ENCODE data around the gene STX18.
A peak's percentile ranks its signal among the peaks of the same experiment; 100 is the strongest.
"Not testable (repeated sequence)": the region's sequence is repeated elsewhere in the genome, so short reads cannot be mapped to it uniquely, and the experiment has no call there.

The STX18 gene

GRCh38 chr4:4514786-4515185 lies 27.1 kb downstream of the STX18 start:
- ChIA-PET POLR2A (no interaction called here), CTCF (no interaction called here)
- no peak for DNase-seq
- no peak overlapping the region for H3K4me3 ChIP-seq (ENCODE audit: control insufficient read depth in 1 of 7, extremely low read depth in 1 of 7, insufficient read depth in 4 of 7, low read depth in 2 of 7, low read length in 6 of 7)
- peaks cover 0 to 2% (median 0%) of the 10 kb centered on the region in 5 experiments for H3K27me3 ChIP-seq (replicated peaks in 2 of 5; ENCODE audit: control insufficient read depth in 4 of 5, insufficient read depth in 5 of 5, low read length in 4 of 5)
- no peaks in the 10 kb centered on the region for H3K9me3 ChIP-seq (ENCODE audit: control extremely low read depth in 1 of 5, control insufficient read depth in 4 of 5, insufficient read depth in 2 of 5, low read depth in 1 of 5, low read length in 4 of 5)
- peaks cover 0 to 2% (median 0%) of the 10 kb centered on the region in 4 experiments for H3K36me3 ChIP-seq (ENCODE audit: control insufficient read depth in 4 of 4, insufficient read depth in 4 of 4, low read length in 3 of 4)
- no peak overlapping the region for H3K27ac ChIP-seq (ENCODE audit: insufficient read depth in 1 of 2, low read depth in 1 of 2, low read length in 2 of 2, poor library complexity in 1 of 2, severe bottlenecking in 2 of 2)
- H3K4me1 ChIP-seq (ENCODE audit: control extremely low read depth in 1 of 4, control insufficient read depth in 4 of 4, insufficient read depth in 4 of 4, low read length in 3 of 4) = peaks cover 0 to 3% (median 0%) of the 10 kb centered on the region in 4 experiments

- ChIA-PET POLR2A (interaction anchor here (0.6 kb wide), 1 partner anchor 464 kb away, joined by 3 read pairs; no protein-coding TSS in a partner anchor), CTCF (interaction anchor here (1.2 to 1.8 kb wide), 6 partner anchors 8 to 64 kb away, joined by 3 to 6 read pairs (median 4); no protein-coding TSS in a partner anchor)
- H3K4me3 ChIP-seq (ENCODE audit: control insufficient read depth in 1 of 7, extremely low read depth in 1 of 7, insufficient read depth in 4 of 7, low read depth in 2 of 7, low read length in 6 of 7) = no peak overlapping the region
- H3K27me3 ChIP-seq (replicated peaks in 2 of 5; ENCODE audit: control insufficient read depth in 4 of 5, insufficient read depth in 5 of 5, low read length in 4 of 5) = no peaks in the 10 kb centered on the region
- WGBS (ENCODE audit: insufficient coverage) = no CpG with 5 or more reads among the region's 1 CpG
- DNase-seq = no peak
- H3K9me3 ChIP-seq (ENCODE audit: control extremely low read depth in 1 of 5, control insufficient read depth in 4 of 5, insufficient read depth in 2 of 5, low read depth in 1 of 5, low read length in 4 of 5) = no peaks in the 10 kb centered on the region
- peaks cover 0 to 2% (median 0%) of the 10 kb centered on the region in 4 experiments for H3K36me3 ChIP-seq (ENCODE audit: control insufficient read depth in 4 of 4, insufficient read depth in 4 of 4, low read length in 3 of 4)
- peaks cover 0 to 3% (median 0%) of the 10 kb centered on the region in 4 experiments for H3K4me1 ChIP-seq (ENCODE audit: control extremely low read depth in 1 of 4, control insufficient read depth in 4 of 4, insufficient read depth in 4 of 4, low read length in 3 of 4)
- no peak overlapping the region for H3K27ac ChIP-seq (ENCODE audit: insufficient read depth in 1 of 2, low read depth in 1 of 2, low read length in 2 of 2, poor library complexity in 1 of 2, severe bottlenecking in 2 of 2)
Measured at GRCh38 chr4:4512282-4512681, 29.6 kb downstream of the STX18 start.

GRCh38 chr4:4510641-4511040 lies 31.2 kb downstream of the STX18 start:
- not testable (repeated sequence) for H3K27ac ChIP-seq (ENCODE audit: insufficient read depth in 1 of 2, low read depth in 1 of 2, low read length in 2 of 2, poor library complexity in 1 of 2, severe bottlenecking in 2 of 2); DNase-seq; H3K4me1 ChIP-seq (ENCODE audit: control extremely low read depth in 1 of 4, control insufficient read depth in 4 of 4, insufficient read depth in 4 of 4, low read length in 3 of 4); H3K36me3 ChIP-seq (ENCODE audit: control insufficient read depth in 4 of 4, insufficient read depth in 4 of 4, low read length in 3 of 4); H3K4me3 ChIP-seq (ENCODE audit: control insufficient read depth in 1 of 7, extremely low read depth in 1 of 7, insufficient read depth in 4 of 7, low read depth in 2 of 7, low read length in 6 of 7); H3K27me3 ChIP-seq (replicated peaks in 2 of 5; ENCODE audit: control insufficient read depth in 4 of 5, insufficient read depth in 5 of 5, low read length in 4 of 5); H3K9me3 ChIP-seq (ENCODE audit: control extremely low read depth in 1 of 5, control insufficient read depth in 4 of 5, insufficient read depth in 2 of 5, low read depth in 1 of 5, low read length in 4 of 5)
- POLR2A ChIA-PET = interaction anchor here (0.6 kb wide), 1 partner anchor 342 kb away, joined by 3 read pairs; no protein-coding TSS in a partner anchor
- WGBS (ENCODE audit: insufficient coverage) = 100% methylated on average over 1 of the region's 3 CpGs
- CTCF ChIA-PET = interaction anchor here (1.5 to 1.8 kb wide), 2 partner anchors 10 to 22 kb away, joined by 3 to 4 read pairs; no protein-coding TSS in a partner anchor

- DNase-seq = no peak
- ChIA-PET POLR2A (no interaction called here), CTCF (no interaction called here)
- H3K4me3 ChIP-seq (ENCODE audit: control insufficient read depth in 1 of 7, extremely low read depth in 1 of 7, insufficient read depth in 4 of 7, low read depth in 2 of 7, low read length in 6 of 7) = no peak overlapping the region
- no peaks in the 10 kb centered on the region for H3K9me3 ChIP-seq (ENCODE audit: control extremely low read depth in 1 of 5, control insufficient read depth in 4 of 5, insufficient read depth in 2 of 5, low read depth in 1 of 5, low read length in 4 of 5)
- H3K27me3 ChIP-seq (replicated peaks in 2 of 5; ENCODE audit: control insufficient read depth in 4 of 5, insufficient read depth in 5 of 5, low read length in 4 of 5) = no peaks in the 10 kb centered on the region
- 100% methylated on average over 1 of the region's 2 CpGs for WGBS (ENCODE audit: insufficient coverage)
- peaks cover 0 to 2% (median 0%) of the 10 kb centered on the region in 4 experiments for H3K36me3 ChIP-seq (ENCODE audit: control insufficient read depth in 4 of 4, insufficient read depth in 4 of 4, low read length in 3 of 4)
- H3K4me1 ChIP-seq (ENCODE audit: control extremely low read depth in 1 of 4, control insufficient read depth in 4 of 4, insufficient read depth in 4 of 4, low read length in 3 of 4) = no peaks in the 10 kb centered on the region
- no peak overlapping the region for H3K27ac ChIP-seq (ENCODE audit: insufficient read depth in 1 of 2, low read depth in 1 of 2, low read length in 2 of 2, poor library complexity in 1 of 2, severe bottlenecking in 2 of 2)
Measured at GRCh38 chr4:4509521-4509920, 32.3 kb downstream of the STX18 start.

GRCh38 chr4:4507923-4508322 lies 33.9 kb downstream of the STX18 start:
- Histone ChIP-seq H3K36me3 (ENCODE audit: control insufficient read depth in 4 of 4, insufficient read depth in 4 of 4, low read length in 3 of 4) (peaks cover 0 to 2% (median 0%) of the 10 kb centered on the region in 4 experiments), H3K9me3 (ENCODE audit: control extremely low read depth in 1 of 5, control insufficient read depth in 4 of 5, insufficient read depth in 2 of 5, low read depth in 1 of 5, low read length in 4 of 5) (no peaks in the 10 kb centered on the region), H3K27me3 (replicated peaks in 2 of 5; ENCODE audit: control insufficient read depth in 4 of 5, insufficient read depth in 5 of 5, low read length in 4 of 5) (no peaks in the 10 kb centered on the region), H3K4me3 (ENCODE audit: control insufficient read depth in 1 of 7, extremely low read depth in 1 of 7, insufficient read depth in 4 of 7, low read depth in 2 of 7, low read length in 6 of 7) (no peak overlapping the region), H3K4me1 (ENCODE audit: control extremely low read depth in 1 of 4, control insufficient read depth in 4 of 4, insufficient read depth in 4 of 4, low read length in 3 of 4) (peaks cover 0 to 2% (median 1%) of the 10 kb centered on the region in 4 experiments), H3K27ac (ENCODE audit: insufficient read depth in 1 of 2, low read depth in 1 of 2, low read length in 2 of 2, poor library complexity in 1 of 2, severe bottlenecking in 2 of 2) (no peak overlapping the region)
- DNase-seq = peak in 2 of 3 donors; percentile 6 to 16
- ChIA-PET POLR2A (no interaction called here), CTCF (interaction anchor here (0.9 to 1.5 kb wide), 5 partner anchors 11 to 37 kb away, joined by 3 to 4 read pairs (median 3); no protein-coding TSS in a partner anchor)
- no CpG with 5 or more reads among the region's 4 CpGs for WGBS (ENCODE audit: insufficient coverage)

GRCh38 chr4:4507403-4507802 lies 34.4 kb downstream of the STX18 start:
- H3K27ac ChIP-seq (ENCODE audit: insufficient read depth in 1 of 2, low read depth in 1 of 2, low read length in 2 of 2, poor library complexity in 1 of 2, severe bottlenecking in 2 of 2) = no peak overlapping the region
- ChIA-PET POLR2A (no interaction called here), CTCF (interaction anchor here (0.9 to 1.5 kb wide), 5 partner anchors 10 to 38 kb away, joined by 3 to 4 read pairs (median 3); no protein-coding TSS in a partner anchor)
- DNase-seq = no peak
- H3K4me1 ChIP-seq (ENCODE audit: control extremely low read depth in 1 of 4, control insufficient read depth in 4 of 4, insufficient read depth in 4 of 4, low read length in 3 of 4) = peaks cover 0 to 7% (median 5%) of the 10 kb centered on the region in 4 experiments
- no peaks in the 10 kb centered on the region for H3K9me3 ChIP-seq (ENCODE audit: control extremely low read depth in 1 of 5, control insufficient read depth in 4 of 5, insufficient read depth in 2 of 5, low read depth in 1 of 5, low read length in 4 of 5)
- no peak overlapping the region for H3K4me3 ChIP-seq (ENCODE audit: control insufficient read depth in 1 of 7, extremely low read depth in 1 of 7, insufficient read depth in 4 of 7, low read depth in 2 of 7, low read length in 6 of 7)
- H3K27me3 ChIP-seq (replicated peaks in 2 of 5; ENCODE audit: control insufficient read depth in 4 of 5, insufficient read depth in 5 of 5, low read length in 4 of 5) = no peaks in the 10 kb centered on the region
- H3K36me3 ChIP-seq (ENCODE audit: control insufficient read depth in 4 of 4, insufficient read depth in 4 of 4, low read length in 3 of 4) = peaks cover 0 to 2% (median 0%) of the 10 kb centered on the region in 4 experiments
- 96% methylated on average over 10 of the region's 14 CpGs for WGBS (ENCODE audit: insufficient coverage)

- Histone ChIP-seq H3K9me3 (ENCODE audit: control extremely low read depth in 1 of 5, control insufficient read depth in 4 of 5, insufficient read depth in 2 of 5, low read depth in 1 of 5, low read length in 4 of 5) (no peaks in the 10 kb centered on the region), H3K4me3 (ENCODE audit: control insufficient read depth in 1 of 7, extremely low read depth in 1 of 7, insufficient read depth in 4 of 7, low read depth in 2 of 7, low read length in 6 of 7) (no peak overlapping the region), H3K27ac (ENCODE audit: insufficient read depth in 1 of 2, low read depth in 1 of 2, low read length in 2 of 2, poor library complexity in 1 of 2, severe bottlenecking in 2 of 2) (no peak overlapping the region), H3K4me1 (ENCODE audit: control extremely low read depth in 1 of 4, control insufficient read depth in 4 of 4, insufficient read depth in 4 of 4, low read length in 3 of 4) (peaks cover 0 to 8% (median 5%) of the 10 kb centered on the region in 4 experiments), H3K27me3 (replicated peaks in 2 of 5; ENCODE audit: control insufficient read depth in 4 of 5, insufficient read depth in 5 of 5, low read length in 4 of 5) (no peaks in the 10 kb centered on the region), H3K36me3 (ENCODE audit: control insufficient read depth in 4 of 4, insufficient read depth in 4 of 4, low read length in 3 of 4) (peaks cover 0 to 2% (median 0%) of the 10 kb centered on the region in 4 experiments)
- DNase-seq = no peak
- WGBS (ENCODE audit: insufficient coverage) = 96% methylated on average over 5 of the region's 5 CpGs
- ChIA-PET POLR2A (no interaction called here), CTCF (interaction anchor here (0.9 to 1.5 kb wide), 4 partner anchors 10 to 38 kb away, joined by 3 read pairs; no protein-coding TSS in a partner anchor)
Measured at GRCh38 chr4:4506961-4507360, 34.9 kb downstream of the STX18 start.
